NCI-H510A (cell line): ENCODE measurements around the gene NCSTN.

Source experiments
- DNase-seq: peaks from one replicate; lab custom pipeline; 2025; lab: John Stamatoyannopoulos, UW

Gene NCSTN

GRCh38 chr1:160352555-160352954, 9.4 kb downstream of the NCSTN start:
- DNase-seq = no peak

DNA sequence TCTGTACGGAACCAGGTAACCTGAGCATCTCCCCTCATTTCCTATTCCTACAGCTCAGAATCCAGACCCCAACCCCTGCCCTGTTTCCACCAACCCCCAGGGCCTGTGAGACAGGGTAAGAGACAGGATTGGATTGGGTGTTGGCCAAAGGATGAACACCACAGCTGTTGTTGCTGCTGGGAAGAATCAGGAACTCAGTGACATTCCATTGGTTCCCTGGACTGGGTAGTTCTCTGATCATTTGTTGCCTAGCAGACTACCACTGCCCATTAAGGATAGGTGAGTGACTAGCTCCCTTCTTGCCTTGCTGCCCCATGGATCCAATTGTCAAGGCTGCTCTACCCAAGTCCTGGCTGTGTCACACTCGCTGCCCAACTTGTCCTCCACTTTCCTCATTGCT, 10.0 kb downstream of the NCSTN start:
- DNase-seq = no peak

DNA sequence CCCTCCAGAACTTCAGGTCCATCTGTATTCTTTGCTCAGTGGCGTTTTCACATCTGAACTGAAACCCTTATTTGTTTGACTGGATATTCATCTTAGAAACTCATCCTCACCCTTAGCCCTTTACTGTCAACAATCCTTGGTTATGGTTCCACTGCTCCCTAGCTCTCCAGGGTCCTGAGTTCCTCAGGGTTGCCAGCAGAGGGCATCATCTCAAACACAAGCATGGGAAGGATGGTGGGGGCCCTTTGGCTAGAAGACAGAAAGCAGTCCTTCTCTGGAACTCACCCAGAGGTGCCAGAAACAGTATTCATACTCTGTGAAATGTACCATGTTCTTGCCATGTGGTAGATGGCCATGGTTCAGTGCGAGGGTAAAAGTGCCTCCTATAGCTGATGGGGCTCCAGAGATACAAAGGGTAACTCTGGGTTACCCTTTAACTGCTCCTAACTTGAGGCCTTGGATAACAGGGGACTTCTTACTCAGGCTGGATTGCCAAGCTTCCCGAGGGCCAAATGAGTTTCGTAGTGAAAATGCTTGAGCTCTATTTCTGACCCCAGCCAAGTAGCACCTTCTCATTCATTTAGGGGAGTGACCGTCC, 11.3 kb downstream of the NCSTN start:
- DNase-seq = no peak

DNA sequence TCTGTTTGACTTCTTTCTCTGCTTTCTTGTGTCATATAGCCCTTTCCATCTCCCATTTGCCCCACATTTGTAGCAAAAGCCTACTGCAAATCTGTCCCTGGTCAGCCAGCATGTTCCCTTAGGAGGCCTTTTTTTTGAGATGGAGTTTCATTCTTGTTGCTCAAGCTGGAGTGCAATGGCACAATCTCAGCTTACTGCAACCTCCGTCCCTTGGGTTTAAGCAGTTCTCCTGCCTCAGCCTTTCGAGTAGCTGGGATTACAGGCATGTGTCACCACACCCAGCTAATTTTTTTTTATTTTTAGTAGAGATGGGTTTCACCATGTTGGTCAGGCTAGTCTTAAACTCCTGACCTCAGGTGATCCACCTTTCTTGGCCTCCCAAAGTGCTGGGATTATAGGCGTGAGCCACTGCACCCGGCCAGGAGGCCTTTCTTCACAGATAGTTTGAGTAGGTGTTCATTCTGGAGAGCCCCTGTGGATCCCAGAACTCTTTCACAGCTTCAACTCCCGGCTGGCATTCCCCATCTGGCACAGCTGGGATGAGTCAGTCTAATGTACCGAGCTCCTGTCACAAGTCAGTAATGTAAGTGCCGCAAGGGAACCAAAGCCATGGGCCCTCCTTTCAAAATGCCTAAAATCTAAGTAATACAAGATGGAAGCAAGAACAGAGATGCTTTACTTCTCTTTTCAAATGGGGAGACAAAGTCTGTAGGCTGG, 14.3 kb downstream of the NCSTN start:
- no peak for DNase-seq

DNA sequence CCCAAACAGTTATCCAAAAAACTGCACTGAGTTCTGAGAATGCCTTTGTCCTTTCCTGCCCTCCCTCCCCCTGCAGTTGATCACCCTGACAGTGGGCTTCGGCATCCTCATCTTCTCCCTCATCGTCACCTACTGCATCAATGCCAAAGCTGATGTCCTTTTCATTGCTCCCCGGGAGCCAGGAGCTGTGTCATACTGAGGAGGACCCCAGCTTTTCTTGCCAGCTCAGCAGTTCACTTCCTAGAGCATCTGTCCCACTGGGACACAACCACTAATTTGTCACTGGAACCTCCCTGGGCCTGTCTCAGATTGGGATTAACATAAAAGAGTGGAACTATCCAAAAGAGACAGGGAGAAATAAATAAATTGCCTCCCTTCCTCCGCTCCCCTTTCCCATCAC, 14.9 kb downstream of the NCSTN start:
- no peak for DNase-seq

DNA sequence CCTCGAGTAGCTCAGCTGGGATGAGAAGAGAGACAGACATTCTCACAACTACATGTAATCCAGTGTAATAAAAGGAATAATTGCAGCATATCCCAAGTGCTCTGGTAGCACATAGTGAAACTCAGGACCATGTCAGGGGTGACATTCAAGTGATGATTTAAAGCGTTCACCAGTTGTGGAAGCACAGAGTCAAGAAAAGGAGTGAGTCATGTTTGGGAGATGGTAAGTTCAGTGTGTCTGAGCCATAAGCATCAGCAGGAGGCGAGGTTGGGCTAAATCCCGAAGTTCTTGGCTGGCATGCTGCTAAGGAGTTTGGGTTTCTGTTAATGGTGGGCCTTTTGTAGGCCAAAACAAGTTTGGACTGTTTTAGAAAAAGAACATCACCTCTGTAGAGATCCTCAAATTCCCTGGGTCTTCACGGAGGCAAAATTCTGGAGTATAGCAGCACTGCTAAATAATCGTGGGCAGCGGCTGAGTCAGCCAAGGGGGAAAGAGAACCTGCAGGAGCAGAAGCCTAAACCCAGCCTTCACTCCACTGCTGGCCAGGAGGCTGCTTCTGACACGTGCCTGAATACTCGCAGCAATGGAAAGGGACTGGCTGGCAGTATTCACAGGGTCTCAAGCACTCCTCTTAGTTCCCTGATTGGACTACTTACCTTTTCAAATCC, 16.5 kb downstream of the NCSTN start:
- no peak for DNase-seq

DNA sequence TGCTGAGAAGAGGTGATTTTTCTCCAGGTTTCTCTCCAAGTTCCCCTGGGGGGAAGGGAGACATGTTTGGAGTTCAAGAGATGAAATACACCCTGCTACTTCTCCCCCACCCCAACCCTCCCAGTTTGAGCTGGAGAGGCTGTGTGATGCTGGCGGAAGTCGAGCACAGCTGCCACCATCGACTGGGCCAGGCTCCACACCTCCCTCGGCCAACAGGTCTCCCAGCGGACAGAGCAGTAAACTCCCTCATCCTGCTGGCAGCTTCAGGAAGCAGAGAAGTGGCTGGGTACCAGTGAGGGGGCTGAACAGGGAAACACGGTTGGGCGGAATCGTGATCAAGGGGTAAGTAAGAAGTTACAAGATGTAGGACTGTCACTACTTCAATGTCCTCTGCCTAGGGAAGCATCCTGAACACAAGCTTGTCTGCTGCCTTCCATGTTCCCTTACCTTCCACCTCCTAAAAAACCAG, 17.1 kb downstream of the NCSTN start:
- DNase-seq = no peak

- no peak for DNase-seq
Observed at GRCh38 chr1:160361199-160361598, 18.0 kb downstream of the NCSTN start.

- DNase-seq = no peak
Observed at GRCh38 chr1:160361814-160362167, 18.6 kb downstream of the NCSTN start.

DNA sequence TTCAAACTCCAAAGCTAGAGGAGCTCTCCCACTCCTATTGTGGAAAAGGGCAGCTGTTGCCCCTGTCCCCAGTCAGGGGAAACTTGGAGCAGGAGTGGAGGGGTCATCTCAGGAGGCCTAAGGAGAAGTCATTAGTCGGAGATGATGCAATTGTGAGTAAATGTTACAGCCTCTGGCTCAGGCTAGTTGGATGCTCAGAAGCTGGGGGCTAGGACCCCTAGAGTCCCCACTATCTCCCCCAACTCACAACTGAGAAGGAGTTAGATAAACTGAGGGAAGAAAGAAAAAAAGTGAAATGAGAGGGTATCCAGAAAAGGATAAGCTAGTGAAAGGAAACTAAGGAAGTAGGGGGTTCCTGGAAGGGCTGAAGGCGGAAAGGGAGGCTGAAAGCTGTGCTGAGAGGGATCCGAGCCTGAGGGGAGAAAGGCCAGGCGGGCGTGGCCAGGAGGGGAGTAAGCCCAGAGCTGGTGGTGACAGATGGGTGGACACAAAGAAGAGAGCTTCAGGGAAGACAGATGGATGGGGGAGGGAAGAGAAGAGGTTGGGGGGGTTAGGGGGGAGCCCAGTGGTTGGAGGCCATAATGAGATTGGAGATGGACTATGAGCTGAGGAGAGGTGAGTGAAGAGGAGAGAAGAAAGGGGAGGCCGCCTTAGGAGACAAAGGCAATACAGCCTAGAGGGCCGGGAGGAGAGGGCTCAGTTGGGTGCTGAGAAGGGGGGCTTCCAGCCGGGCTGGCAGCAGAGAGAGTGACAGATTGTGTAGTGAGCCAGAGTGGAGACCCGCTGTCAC, 19.2 kb downstream of the NCSTN start:
- no peak for DNase-seq

- DNase-seq = no peak
Observed at GRCh38 chr1:160363010-160363409, 19.8 kb downstream of the NCSTN start.

DNA sequence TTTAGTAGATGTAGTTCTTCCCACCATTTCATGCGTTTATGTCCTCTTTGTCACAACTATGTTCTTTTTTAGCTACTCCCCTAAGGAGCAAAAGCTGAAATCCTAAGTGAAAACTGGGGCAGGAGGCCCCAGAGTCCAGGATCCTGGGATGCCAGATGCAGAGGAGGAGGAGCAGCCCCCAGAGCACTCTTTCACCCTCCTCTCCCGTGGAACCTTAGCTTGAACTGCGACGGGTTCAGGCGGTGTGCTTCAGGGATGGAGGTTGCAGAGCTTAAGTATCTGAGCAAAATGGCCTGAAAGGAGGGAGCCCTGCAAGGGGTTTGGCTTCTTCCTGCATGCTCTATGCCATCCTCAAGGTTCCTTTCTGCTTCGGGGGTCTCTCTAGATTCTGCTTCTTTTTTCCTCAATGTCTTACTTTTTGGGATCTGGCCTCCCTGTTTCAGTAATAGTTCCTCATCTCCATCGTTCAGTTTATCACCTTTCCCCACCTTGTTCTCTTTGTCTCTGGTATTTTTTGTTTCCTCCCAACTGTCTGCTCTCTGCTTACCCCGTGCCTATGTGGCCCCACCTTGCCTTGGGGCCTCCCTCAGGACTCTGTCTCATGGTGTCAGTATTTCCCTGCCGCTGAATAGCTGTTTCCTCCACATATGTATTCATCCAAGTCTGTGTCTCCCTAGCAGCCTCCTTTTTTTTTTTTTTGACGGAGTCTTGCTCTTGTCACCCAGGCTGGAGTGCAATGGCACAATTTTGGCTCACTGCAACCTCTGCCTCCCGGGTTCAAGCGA, 21.0 kb downstream of the NCSTN start:
- no peak for DNase-seq

GRCh38 chr1:160365325-160365724, 22.1 kb downstream of the NCSTN start:
- no peak for DNase-seq

DNA sequence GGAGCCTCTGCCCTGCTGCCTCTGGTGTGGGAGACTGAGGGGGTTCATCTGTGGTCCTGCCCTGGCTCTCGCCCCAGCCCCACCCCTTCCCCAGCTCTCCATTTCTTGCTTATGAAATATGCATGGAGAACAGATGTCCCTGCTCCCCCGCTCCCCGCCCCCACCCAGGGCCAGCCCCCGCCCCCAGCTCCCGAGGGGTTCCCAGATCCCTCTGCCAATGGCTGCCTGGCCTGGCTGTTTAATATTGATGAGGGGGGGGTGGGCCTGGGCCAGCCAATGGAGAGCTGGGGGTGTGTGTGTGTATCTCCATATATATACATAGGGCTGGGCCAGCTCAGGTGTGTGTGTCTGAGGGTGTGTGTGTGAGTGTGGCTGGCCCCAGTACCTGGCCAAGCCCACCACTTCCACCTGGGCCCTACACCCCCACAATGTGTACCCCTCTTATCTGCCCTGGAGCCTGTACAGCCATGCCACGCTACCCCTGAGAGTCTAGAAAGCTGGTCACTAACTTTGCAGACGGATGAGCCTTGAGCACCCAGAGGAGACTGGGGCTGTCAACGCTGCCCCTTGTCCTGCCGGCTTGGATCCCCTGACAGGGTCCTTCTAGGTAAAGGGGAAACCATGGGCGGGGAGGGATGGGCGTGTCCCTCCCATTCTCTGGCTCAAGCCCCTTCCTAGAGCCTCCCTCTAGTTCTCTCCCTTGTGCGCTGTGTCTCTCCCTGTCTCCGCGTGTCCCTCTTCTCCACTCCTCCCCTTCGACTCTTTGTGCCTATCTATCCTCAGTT, 23.7 kb downstream of the NCSTN start, which contains the start of gene NHLH1:
NHLH1 (plus strand) TSS at position 341 of the 785 bp plus-strand sequence. CDS start 3,661 bp downstream, outside the sequence.
- no peak for DNase-seq

GRCh38 chr1:160367516-160367900, 24.3 kb downstream of the NCSTN start:
- DNase-seq = no peak

- no peak for DNase-seq
Observed at GRCh38 chr1:160367934-160368923, 25.0 kb downstream of the NCSTN start.

GRCh38 chr1:160369087-160369486, 25.9 kb downstream of the NCSTN start:
- no peak for DNase-seq

DNA sequence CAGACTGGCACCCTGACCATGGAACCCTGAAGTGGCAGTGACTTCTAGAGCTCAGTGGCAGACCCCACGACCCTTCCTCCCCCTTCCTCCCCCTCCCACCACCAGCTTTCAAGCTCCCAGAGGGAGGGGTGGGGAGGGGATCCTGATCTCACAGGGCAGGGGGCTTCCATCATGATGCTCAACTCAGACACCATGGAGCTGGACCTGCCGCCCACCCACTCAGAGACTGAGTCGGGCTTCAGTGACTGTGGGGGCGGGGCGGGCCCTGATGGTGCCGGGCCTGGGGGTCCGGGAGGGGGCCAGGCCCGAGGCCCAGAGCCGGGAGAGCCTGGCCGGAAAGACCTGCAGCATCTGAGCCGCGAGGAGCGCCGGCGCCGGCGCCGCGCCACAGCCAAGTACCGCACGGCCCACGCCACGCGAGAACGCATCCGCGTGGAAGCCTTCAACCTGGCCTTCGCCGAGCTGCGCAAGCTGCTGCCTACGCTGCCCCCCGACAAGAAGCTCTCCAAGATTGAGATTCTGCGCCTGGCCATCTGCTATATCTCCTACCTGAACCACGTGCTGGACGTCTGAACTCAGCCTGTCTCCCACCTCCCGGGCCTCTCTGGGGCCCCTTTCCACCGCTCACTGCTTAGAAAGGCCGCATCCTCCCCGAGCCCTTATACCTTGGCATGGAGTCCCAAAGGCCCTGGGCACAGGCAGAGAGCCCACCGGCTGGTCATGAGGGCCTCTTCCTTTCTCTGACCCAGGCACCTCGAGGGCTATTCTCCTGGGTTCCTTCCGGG, 27.6 kb downstream of the NCSTN start:
- no peak for DNase-seq

- no peak for DNase-seq
Observed at GRCh38 chr1:160371346-160371631, 28.1 kb downstream of the NCSTN start.
